HEK293 (cell line): Measurements from ENCODE around the gene APPL2.

ENCODE experiments used
- CTCF ChIA-PET: fragments of 350-600 bp; formaldehyde crosslinking; extraction: SDS; loops from one replicate; lab custom pipeline; 2021; ENCODE audit warnings: antibody characterized with exemption; lab: Yijun Ruan, JAX
- POLR2A ChIA-PET: fragments of 300-600 bp; formaldehyde crosslinking; extraction: SDS; loops from one replicate; lab custom pipeline; 2020; ENCODE audit warnings: antibody characterized with exemption, inconsistent platforms; lab: Yijun Ruan, JAX
- H3K27ac ChIP-seq: fragments of 200-500 bp; sonication (Bioruptor generic); 2 replicates; pipeline ENCODE4 v1.5.1; 2014; ENCODE audit warnings: low read depth, low read length, control low read depth, inconsistent platforms; ENCODE audit errors: extremely low read depth
- H3K36me3 ChIP-seq, 2 experiments: fragments of 200-500 bp in 1 of 2; sonication (Bioruptor generic) in 1 of 2; 1 replicate in 1 of 2; 2 replicates in 1 of 2; pipeline ENCODE4 v1.5.1; 2014 to 2017; ENCODE audit warnings: inconsistent platforms in 2 of 2, low read length in 2 of 2; ENCODE audit not compliant: control insufficient read depth in 2 of 2, insufficient read depth in 1 of 2
- H3K4me1 ChIP-seq: fragments of 200-500 bp; sonication (Bioruptor generic); 2 replicates; pipeline ENCODE4 v1.5.1; 2014; ENCODE audit warnings: mild to moderate bottlenecking, low read length, inconsistent platforms; ENCODE audit not compliant: control insufficient read depth, insufficient read depth
- H3K4me3 ChIP-seq: 2 replicates; pipeline ENCODE4 v1.5.1; 2011; ENCODE audit warnings: low read depth, mild to moderate bottlenecking, control low read depth, low read length, moderate library complexity
- H3K9me3 ChIP-seq: fragments of 200-500 bp; sonication (Bioruptor generic); 2 replicates; pipeline ENCODE4 v1.5.1; 2014; ENCODE audit warnings: low read depth, low read length, inconsistent platforms; ENCODE audit not compliant: control insufficient read depth, insufficient read depth
- GLI4 ChIP-seq: fragments of 450-650 bp; formaldehyde crosslinking; IDR thresholded peaks from 2 replicates; pipeline ENCODE4 v1.5.1; 2016; ENCODE audit warnings: missing biosample characterization, missing genetic modification characterization
- HOXA7 ChIP-seq: sonication (generic); formaldehyde crosslinking; IDR thresholded peaks from 2 replicates; pipeline ENCODE4 v1.8.1; 2022; ENCODE audit warnings: missing genetic modification reagents, borderline replicate concordance
- KLF8 ChIP-seq: fragments of 450-650 bp; formaldehyde crosslinking; IDR thresholded peaks from 2 replicates; pipeline ENCODE4 v1.5.1; 2016; ENCODE audit warnings: missing biosample characterization, missing genetic modification characterization
- TCF7L2 ChIP-seq: IDR thresholded peaks from 2 replicates; pipeline ENCODE4 v1.6.1; 2011; ENCODE audit warnings: low read depth, mild to moderate bottlenecking, inconsistent platforms, low read length, moderate library complexity, borderline replicate concordance
- ZBTB1 ChIP-seq: fragments of 450-650 bp; formaldehyde crosslinking; IDR thresholded peaks from 2 replicates; pipeline ENCODE4 v1.5.1; 2016; ENCODE audit warnings: missing biosample characterization, missing genetic modification characterization
- ZBTB21 ChIP-seq: fragments of 450-650 bp; formaldehyde crosslinking; IDR thresholded peaks from 2 replicates; pipeline ENCODE4 v1.5.1; 2017; ENCODE audit warnings: missing biosample characterization, missing genetic modification characterization
- ZIC2 ChIP-seq: fragments of 450-650 bp; formaldehyde crosslinking; IDR thresholded peaks from 2 replicates; pipeline ENCODE4 v1.5.1; 2016; ENCODE audit warnings: missing biosample characterization, missing genetic modification characterization
- ZNF112 ChIP-seq: fragments of 450-650 bp; formaldehyde crosslinking; IDR thresholded peaks from 2 replicates; pipeline ENCODE4 v1.5.0; 2017; ENCODE audit warnings: missing biosample characterization, missing genetic modification characterization
- ZNF169 ChIP-seq: fragments of 450-650 bp; formaldehyde crosslinking; IDR thresholded peaks from 2 replicates; pipeline ENCODE4 v1.5.1; 2016; ENCODE audit warnings: missing biosample characterization, missing genetic modification characterization
- ZNF324 ChIP-seq: fragments of 450-650 bp; formaldehyde crosslinking; IDR thresholded peaks from 2 replicates; pipeline ENCODE4 v1.5.1; 2016; ENCODE audit warnings: missing biosample characterization, missing genetic modification characterization
- ZNF335 ChIP-seq: fragments of 450-650 bp; formaldehyde crosslinking; conservative IDR thresholded peaks from 2 replicates; pipeline ENCODE4 v1.5.1; 2016; ENCODE audit warnings: missing biosample characterization, missing genetic modification characterization
- ZNF366 ChIP-seq: fragments of 450-650 bp; formaldehyde crosslinking; conservative IDR thresholded peaks from 2 replicates; pipeline ENCODE4 v1.5.1; 2016; ENCODE audit warnings: missing biosample characterization, missing genetic modification characterization
- ZNF394 ChIP-seq: fragments of 450-650 bp; formaldehyde crosslinking; IDR thresholded peaks from 2 replicates; pipeline ENCODE4 v1.5.1; 2016; ENCODE audit warnings: missing biosample characterization, missing genetic modification characterization, mild to moderate bottlenecking, moderate library complexity, borderline replicate concordance
- ZNF529 ChIP-seq: fragments of 450-650 bp; formaldehyde crosslinking; IDR thresholded peaks from 2 replicates; pipeline ENCODE4 v1.5.1; 2017; ENCODE audit warnings: missing genetic modification characterization, missing biosample characterization; ENCODE audit not compliant: insufficient replicate concordance
- ZNF654 ChIP-seq: fragments of 450-650 bp; formaldehyde crosslinking; IDR thresholded peaks from 2 replicates; pipeline ENCODE4 v1.5.1; 2016; ENCODE audit warnings: low read depth, missing biosample characterization, missing genetic modification characterization
- ZNF660 ChIP-seq: fragments of 450-650 bp; IDR thresholded peaks from 2 replicates; pipeline ENCODE4 v1.5.1; 2018; ENCODE audit warnings: missing biosample characterization, mild to moderate bottlenecking, missing genetic modification characterization
- ZNF664 ChIP-seq: fragments of 450-650 bp; formaldehyde crosslinking; IDR thresholded peaks from 2 replicates; pipeline ENCODE4 v1.5.1; 2016; ENCODE audit warnings: missing biosample characterization, missing genetic modification characterization
- ZNF792 ChIP-seq: fragments of 450-650 bp; formaldehyde crosslinking; IDR thresholded peaks from 2 replicates; pipeline ENCODE4 v1.5.1; 2016; ENCODE audit warnings: missing biosample characterization, missing genetic modification characterization
- ZNF843 ChIP-seq: fragments of 450-650 bp; formaldehyde crosslinking; IDR thresholded peaks from 2 replicates; pipeline ENCODE4 v1.5.1; 2016; ENCODE audit warnings: missing biosample characterization, missing genetic modification characterization
- TF ChIP-seq, protein P1 (sequence below): fragments of 450-650 bp; formaldehyde crosslinking; IDR thresholded peaks from 2 replicates; pipeline ENCODE4 v1.5.1; 2016; ENCODE audit warnings: missing biosample characterization, missing genetic modification characterization
- TF ChIP-seq, protein P2 (sequence below): fragments of 450-650 bp; formaldehyde crosslinking; IDR thresholded peaks from 2 replicates; pipeline ENCODE4 v1.5.1; 2016; ENCODE audit warnings: missing biosample characterization, missing genetic modification characterization
- TF ChIP-seq, protein P3 (sequence below): fragments of 450-650 bp; formaldehyde crosslinking; IDR thresholded peaks from 2 replicates; pipeline ENCODE4 v1.5.1; 2016; ENCODE audit warnings: missing biosample characterization, missing genetic modification characterization
- TF ChIP-seq, protein P4 (sequence below): fragments of 450-650 bp; formaldehyde crosslinking; IDR thresholded peaks from 2 replicates; pipeline ENCODE4 v1.5.1; 2016; ENCODE audit warnings: missing biosample characterization, missing genetic modification characterization
- TF ChIP-seq, protein P5 (sequence below): fragments of 450-650 bp; formaldehyde crosslinking; IDR thresholded peaks from 2 replicates; pipeline ENCODE4 v1.5.1; 2016; ENCODE audit warnings: missing biosample characterization, missing genetic modification characterization

The APPL2 gene

DNA sequence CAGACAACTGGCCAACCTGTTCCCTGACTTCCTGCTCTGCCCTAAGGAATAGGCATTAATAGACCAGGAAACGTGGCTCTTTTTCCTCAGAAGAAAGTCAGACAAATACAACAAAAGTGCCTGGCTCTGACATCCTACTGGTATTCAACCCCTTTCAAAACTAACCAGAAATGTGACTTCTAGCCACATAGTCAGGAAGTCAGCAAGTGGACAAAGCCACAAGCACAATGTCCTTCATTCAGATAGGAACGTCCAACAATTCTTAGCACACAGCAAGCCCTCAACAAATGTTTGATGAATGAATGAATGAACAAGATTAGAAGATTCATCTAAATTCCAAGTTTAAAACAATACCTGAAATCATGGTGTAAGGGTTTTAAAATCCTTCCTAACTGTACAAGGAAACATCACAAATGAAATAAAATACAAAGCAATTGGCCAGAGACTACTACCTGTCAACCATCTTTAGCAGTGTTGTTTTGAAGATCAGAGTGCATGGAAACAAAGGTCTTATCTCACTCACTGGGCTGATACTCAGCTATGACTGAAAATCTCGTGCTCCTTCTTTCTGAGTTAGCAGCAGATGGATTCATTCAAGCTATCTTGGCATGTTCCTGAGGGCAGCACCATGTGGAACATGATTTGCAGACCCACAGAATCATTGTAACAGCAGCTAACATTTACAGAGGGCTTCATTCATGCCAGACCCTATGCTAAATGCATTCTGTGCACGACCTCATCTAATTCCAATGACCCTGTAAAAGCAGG, 16.5 kb downstream of the APPL2 start:
- ChIA-PET CTCF (no interaction called here), POLR2A (interaction anchor here (0.6 kb wide), 1 partner anchor 156 kb away, joined by 3 read pairs; no protein-coding TSS in a partner anchor)
- Histone ChIP-seq H3K9me3 (no peaks in the 10 kb centered on the region), H3K36me3 (peaks cover 15 to 74% of the 10 kb centered on the region in 2 experiments), H3K27ac (no peak overlapping the region), H3K4me3 (no peak overlapping the region), H3K4me1 (no peaks in the 10 kb centered on the region)
- TF ChIP-seq, protein P1, sequence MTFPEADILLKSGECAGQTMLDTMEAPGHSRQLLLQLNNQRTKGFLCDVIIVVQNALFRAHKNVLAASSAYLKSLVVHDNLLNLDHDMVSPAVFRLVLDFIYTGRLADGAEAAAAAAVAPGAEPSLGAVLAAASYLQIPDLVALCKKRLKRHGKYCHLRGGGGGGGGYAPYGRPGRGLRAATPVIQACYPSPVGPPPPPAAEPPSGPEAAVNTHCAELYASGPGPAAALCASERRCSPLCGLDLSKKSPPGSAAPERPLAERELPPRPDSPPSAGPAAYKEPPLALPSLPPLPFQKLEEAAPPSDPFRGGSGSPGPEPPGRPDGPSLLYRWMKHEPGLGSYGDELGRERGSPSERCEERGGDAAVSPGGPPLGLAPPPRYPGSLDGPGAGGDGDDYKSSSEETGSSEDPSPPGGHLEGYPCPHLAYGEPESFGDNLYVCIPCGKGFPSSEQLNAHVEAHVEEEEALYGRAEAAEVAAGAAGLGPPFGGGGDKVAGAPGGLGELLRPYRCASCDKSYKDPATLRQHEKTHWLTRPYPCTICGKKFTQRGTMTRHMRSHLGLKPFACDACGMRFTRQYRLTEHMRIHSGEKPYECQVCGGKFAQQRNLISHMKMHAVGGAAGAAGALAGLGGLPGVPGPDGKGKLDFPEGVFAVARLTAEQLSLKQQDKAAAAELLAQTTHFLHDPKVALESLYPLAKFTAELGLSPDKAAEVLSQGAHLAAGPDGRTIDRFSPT (tag by site-specific recombination) = no peak
- TF ChIP-seq ZBTB1 (tag by site-specific recombination) (no peak), ZNF654 (no peak), TCF7L2 (no peak), ZNF660 (no peak), KLF8 (tag by site-specific recombination) (no peak), ZNF664 (tag by site-specific recombination) (no peak)

DNA sequence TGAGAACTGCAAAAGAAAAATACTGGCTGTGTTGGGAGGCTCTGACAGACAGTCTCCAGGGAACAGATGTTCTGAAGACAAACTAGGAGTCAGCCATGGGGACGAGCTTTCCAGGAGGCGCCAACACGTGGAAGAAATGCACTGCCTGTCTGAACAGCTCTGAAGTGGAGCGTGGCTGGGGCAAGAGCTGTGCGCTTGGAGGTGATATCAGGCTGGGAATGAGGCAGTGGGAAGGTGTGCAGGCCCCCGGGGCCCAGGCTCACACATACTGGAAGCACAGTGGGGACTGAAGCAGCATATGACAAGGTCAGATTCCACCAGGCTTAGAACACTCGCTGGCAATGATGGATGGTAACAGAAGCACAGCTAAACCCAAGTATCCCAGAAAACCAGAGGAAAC, 17.5 kb downstream of the APPL2 start:
- H3K4me3 ChIP-seq = no peak overlapping the region
- H3K36me3 ChIP-seq = peaks cover 15 to 64% of the 10 kb centered on the region in 2 experiments
- ChIA-PET POLR2A (interaction anchor here (0.7 kb wide), 1 partner anchor 186 kb away, joined by 4 read pairs; no protein-coding TSS in a partner anchor), CTCF (no interaction called here)
- no peaks in the 10 kb centered on the region for H3K9me3 ChIP-seq
- TF ChIP-seq ZNF843 (no peak), ZNF394 (tag by site-specific recombination) (no peak), ZNF792 (tag by site-specific recombination) (no peak), ZNF366 (no peak), ZNF529 (tag by site-specific recombination) (no peak), HOXA7 (CRISPR knock-in tag) (no peak), ZIC2 (tag by site-specific recombination) (no peak), GLI4 (tag by site-specific recombination) (no peak), ZNF169 (tag by site-specific recombination) (no peak), ZNF112 (tag by site-specific recombination) (no peak), ZBTB21 (tag by site-specific recombination) (no peak), ZNF324 (tag by site-specific recombination) (no peak), ZNF335 (tag by site-specific recombination) (no peak)
- TF ChIP-seq, protein P2, sequence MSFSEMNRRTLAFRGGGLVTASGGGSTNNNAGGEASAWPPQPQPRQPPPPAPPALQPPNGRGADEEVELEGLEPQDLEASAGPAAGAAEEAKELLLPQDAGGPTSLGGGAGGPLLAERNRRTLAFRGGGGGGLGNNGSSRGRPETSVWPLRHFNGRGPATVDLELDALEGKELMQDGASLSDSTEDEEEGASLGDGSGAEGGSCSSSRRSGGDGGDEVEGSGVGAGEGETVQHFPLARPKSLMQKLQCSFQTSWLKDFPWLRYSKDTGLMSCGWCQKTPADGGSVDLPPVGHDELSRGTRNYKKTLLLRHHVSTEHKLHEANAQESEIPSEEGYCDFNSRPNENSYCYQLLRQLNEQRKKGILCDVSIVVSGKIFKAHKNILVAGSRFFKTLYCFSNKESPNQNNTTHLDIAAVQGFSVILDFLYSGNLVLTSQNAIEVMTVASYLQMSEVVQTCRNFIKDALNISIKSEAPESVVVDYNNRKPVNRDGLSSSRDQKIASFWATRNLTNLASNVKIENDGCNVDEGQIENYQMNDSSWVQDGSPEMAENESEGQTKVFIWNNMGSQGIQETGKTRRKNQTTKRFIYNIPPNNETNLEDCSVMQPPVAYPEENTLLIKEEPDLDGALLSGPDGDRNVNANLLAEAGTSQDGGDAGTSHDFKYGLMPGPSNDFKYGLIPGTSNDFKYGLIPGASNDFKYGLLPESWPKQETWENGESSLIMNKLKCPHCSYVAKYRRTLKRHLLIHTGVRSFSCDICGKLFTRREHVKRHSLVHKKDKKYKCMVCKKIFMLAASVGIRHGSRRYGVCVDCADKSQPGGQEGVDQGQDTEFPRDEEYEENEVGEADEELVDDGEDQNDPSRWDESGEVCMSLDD (tag by site-specific recombination) = no peak
- TF ChIP-seq, protein P3, sequence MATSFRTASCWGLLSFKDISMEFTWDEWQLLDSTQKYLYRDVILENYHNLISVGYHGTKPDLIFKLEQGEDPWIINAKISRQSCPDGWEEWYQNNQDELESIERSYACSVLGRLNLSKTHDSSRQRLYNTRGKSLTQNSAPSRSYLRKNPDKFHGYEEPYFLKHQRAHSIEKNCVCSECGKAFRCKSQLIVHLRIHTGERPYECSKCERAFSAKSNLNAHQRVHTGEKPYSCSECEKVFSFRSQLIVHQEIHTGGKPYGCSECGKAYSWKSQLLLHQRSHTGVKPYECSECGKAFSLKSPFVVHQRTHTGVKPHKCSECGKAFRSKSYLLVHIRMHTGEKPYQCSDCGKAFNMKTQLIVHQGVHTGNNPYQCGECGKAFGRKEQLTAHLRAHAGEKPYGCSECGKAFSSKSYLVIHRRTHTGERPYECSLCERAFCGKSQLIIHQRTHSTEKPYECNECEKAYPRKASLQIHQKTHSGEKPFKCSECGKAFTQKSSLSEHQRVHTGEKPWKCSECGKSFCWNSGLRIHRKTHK (tag by site-specific recombination) = no peak
- TF ChIP-seq, protein P4, sequence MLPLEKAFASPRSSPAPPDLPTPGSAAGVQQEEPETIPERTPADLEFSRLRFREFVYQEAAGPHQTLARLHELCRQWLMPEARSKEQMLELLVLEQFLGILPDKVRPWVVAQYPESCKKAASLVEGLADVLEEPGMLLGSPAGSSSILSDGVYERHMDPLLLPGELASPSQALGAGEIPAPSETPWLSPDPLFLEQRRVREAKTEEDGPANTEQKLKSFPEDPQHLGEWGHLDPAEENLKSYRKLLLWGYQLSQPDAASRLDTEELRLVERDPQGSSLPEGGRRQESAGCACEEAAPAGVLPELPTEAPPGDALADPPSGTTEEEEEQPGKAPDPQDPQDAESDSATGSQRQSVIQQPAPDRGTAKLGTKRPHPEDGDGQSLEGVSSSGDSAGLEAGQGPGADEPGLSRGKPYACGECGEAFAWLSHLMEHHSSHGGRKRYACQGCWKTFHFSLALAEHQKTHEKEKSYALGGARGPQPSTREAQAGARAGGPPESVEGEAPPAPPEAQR (tag by site-specific recombination) = no peak
- TF ChIP-seq, protein P5, sequence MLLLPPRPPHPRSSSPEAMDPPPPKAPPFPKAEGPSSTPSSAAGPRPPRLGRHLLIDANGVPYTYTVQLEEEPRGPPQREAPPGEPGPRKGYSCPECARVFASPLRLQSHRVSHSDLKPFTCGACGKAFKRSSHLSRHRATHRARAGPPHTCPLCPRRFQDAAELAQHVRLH (tag by site-specific recombination) = no peak
- H3K27ac ChIP-seq = no peak overlapping the region
- H3K4me1 ChIP-seq = no peaks in the 10 kb centered on the region
